A549 (cell line): ENCODE measurements around the gene TRIM41.

ENCODE experiments used
- CTCF ChIP-seq: fragments of >200 bp; sonication (Bioruptor Twin); formaldehyde crosslinking; IDR thresholded peaks from 3 replicates; pipeline ENCODE4 v1.5.1; 2016
- EHF ChIP-seq: fragments of 250-450 bp; sonication (Bioruptor Pico); IDR thresholded peaks from 2 replicates; pipeline ENCODE4 v1.5.0; 2020; ENCODE audit warnings: mild to moderate bottlenecking
- HMGXB4 ChIP-seq: fragments of 250-450 bp; sonication (Bioruptor Pico); IDR thresholded peaks from 2 replicates; pipeline ENCODE4 v1.5.0; 2021; ENCODE audit warnings: mild to moderate bottlenecking, moderate library complexity, borderline replicate concordance
- JUNB ChIP-seq: fragments of >200 bp; sonication (Bioruptor Twin); formaldehyde crosslinking; IDR thresholded peaks from 2 replicates; pipeline ENCODE4 v1.6.1; 2016
- MAFK ChIP-seq: fragments of 450-650 bp; IDR thresholded peaks from 2 replicates; pipeline ENCODE4 v1.6.1; 2014; ENCODE audit not compliant: partially characterized antibody
- MAX ChIP-seq: IDR thresholded peaks from 2 replicates; pipeline ENCODE4 v1.6.1; 2012
- POLR2A ChIP-seq: IDR thresholded peaks from 2 replicates; pipeline ENCODE4 v1.6.1; 2012; ENCODE audit warnings: mild to moderate bottlenecking, low read length
- ZFP36 ChIP-seq: fragments of 450-650 bp; IDR thresholded peaks from 2 replicates; pipeline ENCODE4 v1.6.1; 2014; ENCODE audit warnings: borderline replicate concordance; ENCODE audit not compliant: partially characterized antibody
- ZSCAN20 ChIP-seq: fragments of 250-450 bp; sonication (Bioruptor Pico); IDR thresholded peaks from 2 replicates; pipeline ENCODE4 v1.8.0; 2022; ENCODE audit warnings: mild to moderate bottlenecking, moderate library complexity

GRCh38 chr5:181181650-181182565 is 41.2 kb upstream of the TRIM41 start:
- TF ChIP-seq JUNB (no peak), MAX (no peak), CTCF (peak; percentile 54), POLR2A (no peak), MAFK (no peak), EHF (CRISPR knock-in tag) (no peak), ZSCAN20 (CRISPR knock-in tag) (no peak), HMGXB4 (CRISPR knock-in tag) (no peak), ZFP36 (no peak)
